ENCODE results near the gene SRSF1.

The SRSF1 gene

GRCh38 chr17:57957120-57957850 is 49.8 kb downstream of the SRSF1 start:
- peaks cover 34% of the 10 kb centered on the region for H3K27me3 Mint-ChIP-seq
- ATAC-seq (ENCODE audit: low read depth) (no peak), DNase-seq (ENCODE audit: low spot score in 2 of 2) (no peak)
- no peak overlapping the region for H3K4me3 Mint-ChIP-seq
- no peak overlapping the region for H3K27ac Mint-ChIP-seq
- peaks cover 22% of the 10 kb centered on the region for H3K4me1 Mint-ChIP-seq
- H3K9me3 Mint-ChIP-seq = peaks cover 2% of the 10 kb centered on the region
- H3K36me3 Mint-ChIP-seq = peaks cover 2% of the 10 kb centered on the region

- ATAC-seq (ENCODE audit: low read depth) = peak; percentile 89
- Mint-ChIP-seq H3K36me3 (peaks cover 2% of the 10 kb centered on the region), H3K4me1 (peaks cover 22% of the 10 kb centered on the region), H3K9me3 (peaks cover 2% of the 10 kb centered on the region), H3K27ac (no peak overlapping the region), H3K27me3 (peaks cover 30% of the 10 kb centered on the region), H3K4me3 (peak overlapping the region; percentile 69)
- DNase-seq (ENCODE audit: low spot score in 2 of 2) = peak; percentile 49 to 56
Observed at GRCh38 chr17:57956291-57957119, 50.5 kb downstream of the SRSF1 start.

GRCh38 chr17:57955183-57955931 is 51.7 kb downstream of the SRSF1 start, which contains the start of gene CUEDC1:
Gene CUEDC1, minus strand, starts transcription at chr17:57955412. Its CDS starts 69,848 bp downstream, at chr17:57885564.
- Mint-ChIP-seq H3K9me3 (peaks cover 2% of the 10 kb centered on the region), H3K4me1 (peaks cover 29% of the 10 kb centered on the region), H3K27me3 (peaks cover 32% of the 10 kb centered on the region), H3K4me3 (peak within 1 kb of the TSS; percentile 69), H3K27ac (no peak within 1 kb of the TSS), H3K36me3 (peaks cover 2% of the 10 kb centered on the region)
- peak; percentile 66 for ATAC-seq (ENCODE audit: low read depth)
- DNase-seq (ENCODE audit: low spot score in 2 of 2) = peak; percentile 51 to 66

GRCh38 chr17:57954397-57955182 is 52.5 kb downstream of the SRSF1 start:
- H3K27me3 Mint-ChIP-seq = peaks cover 35% of the 10 kb centered on the region

GRCh38 chr17:57953705-57954396 is 53.2 kb downstream of the SRSF1 start:
- Mint-ChIP-seq H3K4me1 (peaks cover 37% of the 10 kb centered on the region), H3K4me3 (peak overlapping the region; percentile 55), H3K27ac (no peak overlapping the region), H3K9me3 (peaks cover 2% of the 10 kb centered on the region), H3K27me3 (peaks cover 33% of the 10 kb centered on the region), H3K36me3 (peaks cover 2% of the 10 kb centered on the region)
- ATAC-seq (ENCODE audit: low read depth) (no peak), DNase-seq (ENCODE audit: low spot score in 2 of 2) (no peak)

More at GRCh38 chr17:57954397-57955182, 52.5 kb downstream of the SRSF1 start:
- no peak overlapping the region for H3K27ac Mint-ChIP-seq
- H3K4me3 Mint-ChIP-seq = peak overlapping the region; percentile 55
- H3K4me1 Mint-ChIP-seq = peaks cover 34% of the 10 kb centered on the region
- peaks cover 2% of the 10 kb centered on the region for H3K9me3 Mint-ChIP-seq
- DNase-seq (ENCODE audit: low spot score in 2 of 2) (no peak), ATAC-seq (ENCODE audit: low read depth) (no peak)
- peaks cover 2% of the 10 kb centered on the region for H3K36me3 Mint-ChIP-seq

All from memory B cell (primary cell).